MM.1S (cell line): Measurements from ENCODE around the gene BACE2.

Source experiments
- DNase-seq: peaks from one replicate; pipeline ENCODE4 v3.0.0-alpha.2; 2015
- H2AFZ ChIP-seq: fragments of 300-600 bp; sonication (generic); 2 replicates; pipeline ENCODE4 v1.6.0; 2016; ENCODE audit warnings: antibody characterized with exemption, low read length
- H3F3A ChIP-seq: fragments of 300-600 bp; sonication (generic); 2 replicates; pipeline ENCODE4 v1.6.1; 2016; ENCODE audit warnings: mild to moderate bottlenecking, antibody characterized with exemption, low read length, moderate library complexity, mixed read lengths; ENCODE audit not compliant: insufficient read depth
- H3K27ac ChIP-seq: fragments of 300-600 bp; sonication (generic); 2 replicates; pipeline ENCODE4 v1.5.1; 2016; ENCODE audit warnings: mild to moderate bottlenecking, low read length
- H3K27me3 ChIP-seq: fragments of 300-600 bp; sonication (generic); replicated peaks from 2 replicates; pipeline ENCODE4 v1.6.0; 2016; ENCODE audit warnings: low read length; ENCODE audit not compliant: insufficient read depth
- H3K36me3 ChIP-seq: fragments of 300-600 bp; sonication (generic); replicated peaks from 2 replicates; pipeline ENCODE4 v1.6.1; 2016; ENCODE audit warnings: mild to moderate bottlenecking, low read length, mixed read lengths; ENCODE audit not compliant: insufficient read depth
- H3K4me1 ChIP-seq: fragments of 300-600 bp; sonication (generic); 2 replicates; pipeline ENCODE4 v1.6.1; 2016; ENCODE audit warnings: low read length, mixed read lengths
- H3K4me2 ChIP-seq: fragments of 300-600 bp; sonication (generic); 2 replicates; pipeline ENCODE4 v1.6.0; 2016; ENCODE audit warnings: low read depth, low read length
- H3K4me3 ChIP-seq: fragments of 300-600 bp; sonication (generic); 2 replicates; pipeline ENCODE4 v1.5.1; 2016; ENCODE audit warnings: low read length, mixed read lengths
- H3K79me2 ChIP-seq: fragments of 300-600 bp; sonication (generic); 2 replicates; pipeline ENCODE4 v1.6.1; 2016; ENCODE audit warnings: mixed run types, low read length, mixed read lengths
- H3K9ac ChIP-seq: fragments of 300-600 bp; sonication (generic); 2 replicates; pipeline ENCODE4 v1.6.1; 2016; ENCODE audit warnings: low read length, mixed read lengths
- H3K9me2 ChIP-seq: fragments of 300-600 bp; sonication (generic); replicated peaks from 2 replicates; pipeline ENCODE4 v1.6.1; 2016; ENCODE audit warnings: mild to moderate bottlenecking, low read length, mixed read lengths; ENCODE audit not compliant: insufficient read depth
- H3K9me3 ChIP-seq: fragments of 300-600 bp; sonication (generic); replicated peaks from 2 replicates; pipeline ENCODE4 v1.6.1; 2016; ENCODE audit warnings: mild to moderate bottlenecking, low read length, mixed read lengths; ENCODE audit not compliant: insufficient read depth
- H4K20me1 ChIP-seq: fragments of 300-600 bp; sonication (generic); 2 replicates; pipeline ENCODE4 v1.6.1; 2016; ENCODE audit warnings: mild to moderate bottlenecking, low read length, moderate library complexity, mixed read lengths; ENCODE audit not compliant: insufficient read depth
- CTCF ChIP-seq: fragments of 300-600 bp; sonication (generic); IDR thresholded peaks from 2 replicates; pipeline ENCODE4 v1.5.1; 2016; ENCODE audit warnings: antibody characterized with exemption, low read length, mixed read lengths
- EZH2 ChIP-seq: fragments of 300-600 bp; sonication (generic); optimal IDR thresholded peaks from 2 replicates; pipeline ENCODE3; 2017; ENCODE audit warnings: low read depth, mild to moderate bottlenecking, antibody characterized with exemption, low read length, mixed read lengths
- EZH2phosphoT487 ChIP-seq: fragments of 300-600 bp; sonication (generic); IDR thresholded peaks from 2 replicates; pipeline ENCODE4 v1.6.1; 2018; ENCODE audit warnings: antibody characterized with exemption, low read length

The BACE2 gene

DNA sequence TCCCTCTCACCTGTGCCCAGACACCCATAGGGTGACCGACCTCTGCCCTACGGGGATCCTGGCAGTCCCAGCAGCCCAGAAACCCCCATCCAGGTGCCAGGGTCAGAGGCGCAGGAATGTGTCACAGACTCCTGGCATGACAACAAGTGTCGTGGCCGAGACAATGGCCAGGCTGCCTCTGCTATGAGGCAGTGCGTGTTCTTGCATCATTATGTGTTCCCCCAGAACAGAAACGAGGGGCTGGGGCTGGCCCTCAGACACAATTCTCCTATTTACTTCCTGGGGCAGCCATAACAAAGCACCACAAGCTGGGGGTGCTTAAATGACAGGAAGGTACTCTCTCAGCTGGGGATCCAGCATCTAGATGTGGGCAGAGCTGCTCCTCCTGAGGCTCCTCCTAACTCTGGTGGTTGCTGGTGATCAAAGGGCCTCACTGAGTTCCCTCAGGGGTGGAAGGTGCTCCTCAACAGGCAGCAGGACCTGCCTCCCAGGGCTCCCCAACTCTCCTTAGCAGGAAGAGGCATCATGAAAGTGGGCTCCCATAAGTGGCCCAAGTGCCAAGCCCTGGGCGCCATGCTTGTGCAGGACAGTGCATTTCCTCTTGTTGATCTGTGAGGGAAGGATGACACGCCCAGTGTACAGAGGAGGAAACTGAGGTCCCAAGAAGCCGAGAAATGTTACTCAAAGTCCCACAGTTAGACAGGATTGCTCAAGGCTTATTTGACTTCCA, 24.2 kb upstream of the BACE2 start:
- Histone ChIP-seq H3K4me1 (no peaks in the 10 kb centered on the region), H3K9ac (no peak overlapping the region), H3K27ac (no peak overlapping the region), H3K9me3 (no peaks in the 10 kb centered on the region), H3K4me3 (no peak overlapping the region), H3F3A (no peaks in the 10 kb centered on the region), H3K36me3 (no peaks in the 10 kb centered on the region), H3K79me2 (no peaks in the 10 kb centered on the region), H4K20me1 (no peaks in the 10 kb centered on the region), H2AFZ (no peak overlapping the region), H3K4me2 (no peak overlapping the region), H3K27me3 (peaks cover 37% of the 10 kb centered on the region), H3K9me2 (no peaks in the 10 kb centered on the region)
- no peak for DNase-seq
- TF ChIP-seq CTCF, result no peak
- no peak for TF ChIP-seq EZH2
- TF ChIP-seq EZH2phosphoT487, result no peak

GRCh38 chr21:41147096-41147978, 20.6 kb upstream of the BACE2 start:
- no peak for DNase-seq
- no peak overlapping the region for H2AFZ ChIP-seq

GRCh38 chr21:41147979-41148355, 20.0 kb upstream of the BACE2 start:
- H3F3A ChIP-seq, result no peaks in the 10 kb centered on the region
- H3K36me3 ChIP-seq, result no peaks in the 10 kb centered on the region
- H3K27ac ChIP-seq, result no peak overlapping the region
- no peak for TF ChIP-seq EZH2
- no peak for TF ChIP-seq CTCF
- TF ChIP-seq EZH2phosphoT487, result no peak
- peaks cover 8% of the 10 kb centered on the region; the same call in 1 of the 2 replicates for H3K27me3 ChIP-seq
- no peak overlapping the region for H2AFZ ChIP-seq
- DNase-seq, result no peak
- no peaks in the 10 kb centered on the region for H3K9me3 ChIP-seq
- H3K9ac ChIP-seq, result no peak overlapping the region
- H3K79me2 ChIP-seq, result no peaks in the 10 kb centered on the region
- no peaks in the 10 kb centered on the region for H3K4me1 ChIP-seq
- H3K4me2 ChIP-seq, result no peak overlapping the region
- H3K9me2 ChIP-seq, result no peaks in the 10 kb centered on the region
- no peaks in the 10 kb centered on the region for H4K20me1 ChIP-seq
- H3K4me3 ChIP-seq, result no peak overlapping the region

More at GRCh38 chr21:41147096-41147978, 20.6 kb upstream of the BACE2 start:
- H3K4me3 ChIP-seq, result no peak overlapping the region
- H3K27me3 ChIP-seq, result peaks cover 14% of the 10 kb centered on the region
- no peak for TF ChIP-seq EZH2phosphoT487
- TF ChIP-seq CTCF, result no peak
- no peak for TF ChIP-seq EZH2
- no peak overlapping the region for H3K9ac ChIP-seq
- H3K4me2 ChIP-seq, result no peak overlapping the region
- H3K4me1 ChIP-seq, result no peaks in the 10 kb centered on the region
- no peaks in the 10 kb centered on the region for H3F3A ChIP-seq
- H4K20me1 ChIP-seq, result no peaks in the 10 kb centered on the region
- no peaks in the 10 kb centered on the region for H3K9me3 ChIP-seq
- H3K9me2 ChIP-seq, result no peaks in the 10 kb centered on the region
- no peaks in the 10 kb centered on the region for H3K36me3 ChIP-seq
- H3K27ac ChIP-seq, result no peak overlapping the region
- no peaks in the 10 kb centered on the region for H3K79me2 ChIP-seq
